Liver (tissue), 9 donors: ENCODE results near the gene GNAO1. TPM values are rescaled to one million over a fixed set of nuclear protein-coding genes. Genes with fewer than 3 reads are reported as not detected.

Experiments
- DNase-seq: peaks from one replicate; pipeline ENCODE4 v3.0.0-alpha.2; 2017; ENCODE audit warnings: low spot score
- H3K27ac ChIP-seq, 2 donors: one replicate each; pipeline ENCODE4 v1.7.0; 2013; ENCODE audit warnings: inconsistent platforms in 2 of 2, low read length in 2 of 2, control low read depth in 1 of 2, low read depth in 1 of 2, mild to moderate bottlenecking in 1 of 2
- H3K27me3 ChIP-seq, 4 donors: one replicate each; pipeline versions ENCODE4 v1.6.1 to v1.7.0; 2013; ENCODE audit warnings: low read length in 3 of 4, inconsistent platforms in 1 of 4, mild to moderate bottlenecking in 1 of 4, moderate library complexity in 1 of 4; ENCODE audit not compliant: control insufficient read depth in 4 of 4, insufficient read depth in 4 of 4
- H3K36me3 ChIP-seq, 4 donors: one replicate each; pipeline versions ENCODE4 v1.6.1 to v1.7.0; 2013; ENCODE audit warnings: low read length in 3 of 4, mild to moderate bottlenecking in 3 of 4, low read depth in 1 of 4, moderate library complexity in 1 of 4; ENCODE audit not compliant: control insufficient read depth in 4 of 4, insufficient read depth in 3 of 4
- H3K4me1 ChIP-seq, 4 donors: one replicate each; pipeline versions ENCODE4 v1.6.1 to v1.7.0; 2013; ENCODE audit warnings: low read length in 3 of 4, mild to moderate bottlenecking in 3 of 4, moderate library complexity in 1 of 4; ENCODE audit not compliant: control insufficient read depth in 4 of 4, insufficient read depth in 4 of 4
- H3K4me3 ChIP-seq, 3 donors: one replicate each; pipeline versions ENCODE4 v1.6.1 to v1.7.0; 2013; ENCODE audit warnings: low read length in 3 of 3, control low read depth in 1 of 3, low read depth in 1 of 3, mild to moderate bottlenecking in 1 of 3
- H3K9ac ChIP-seq, 2 donors: one replicate each; pipeline ENCODE4 v1.7.0; 2013; ENCODE audit warnings: low read length in 2 of 2, mild to moderate bottlenecking in 2 of 2, moderate library complexity in 2 of 2, control low read depth in 1 of 2, low read depth in 1 of 2
- H3K9me3 ChIP-seq, 4 donors: one replicate each; pipeline versions ENCODE4 v1.6.1 to v1.7.0; 2013; ENCODE audit warnings: low read length in 3 of 4; ENCODE audit not compliant: control insufficient read depth in 4 of 4
- EGR1 ChIP-seq, 2 donors: IDR thresholded peaks; 2 replicates each; pipeline ENCODE4 v1.6.1; 2016 to 2018; ENCODE audit warnings: antibody characterized with exemption in 2 of 2, low read depth in 2 of 2
- FOXA1 ChIP-seq: IDR thresholded peaks from 2 replicates; pipeline ENCODE4 v1.6.1; 2016; ENCODE audit warnings: antibody characterized with exemption
- FOXA2 ChIP-seq: IDR thresholded peaks from 2 replicates; pipeline ENCODE4 v1.6.1; 2016; ENCODE audit warnings: antibody characterized with exemption
- GABPA ChIP-seq, 2 donors: IDR thresholded peaks in 1 of 2; conservative IDR thresholded peaks in 1 of 2; 2 replicates each; pipeline ENCODE4 v1.6.1; 2016; ENCODE audit warnings: antibody characterized with exemption in 2 of 2, mild to moderate bottlenecking in 1 of 2, moderate library complexity in 1 of 2
- HNF4A ChIP-seq, 2 donors: conservative IDR thresholded peaks; 2 replicates each; pipeline ENCODE4 v1.6.1; 2016; ENCODE audit warnings: antibody characterized with exemption in 2 of 2, mild to moderate bottlenecking in 2 of 2
- HNF4G ChIP-seq: IDR thresholded peaks from 2 replicates; pipeline ENCODE4 v1.6.1; 2016; ENCODE audit warnings: antibody characterized with exemption
- JUND ChIP-seq, 2 donors: IDR thresholded peaks; 2 replicates each; pipeline ENCODE4 v1.6.1; 2016; ENCODE audit warnings: antibody characterized with exemption in 2 of 2
- NR2F2 ChIP-seq: IDR thresholded peaks from 2 replicates; pipeline ENCODE4 v1.6.1; 2016; ENCODE audit warnings: antibody characterized with exemption
- RAD21 ChIP-seq, 2 donors: IDR thresholded peaks; 2 replicates each; pipeline ENCODE4 v1.6.1; 2016; ENCODE audit warnings: antibody characterized with exemption in 2 of 2, mild to moderate bottlenecking in 2 of 2
- RXRA ChIP-seq, 2 donors: IDR thresholded peaks; 2 replicates each; pipeline ENCODE4 v1.6.1; 2017 to 2018; ENCODE audit warnings: antibody characterized with exemption in 2 of 2, mild to moderate bottlenecking in 1 of 2
- SP1 ChIP-seq: IDR thresholded peaks from 2 replicates; pipeline ENCODE4 v1.6.1; 2018; ENCODE audit warnings: antibody characterized with exemption, mild to moderate bottlenecking
- TAF1 ChIP-seq: conservative IDR thresholded peaks from 2 replicates; pipeline ENCODE4 v1.6.1; 2016; ENCODE audit warnings: antibody characterized with exemption, mild to moderate bottlenecking
- YY1 ChIP-seq: IDR thresholded peaks from 2 replicates; pipeline ENCODE4 v1.6.1; 2016; ENCODE audit warnings: antibody characterized with exemption, mild to moderate bottlenecking
- ZBTB33 ChIP-seq: IDR thresholded peaks from 2 replicates; pipeline ENCODE4 v1.6.1; 2016; ENCODE audit warnings: antibody characterized with exemption
- WGBS: extraction: QIAGEN DNeasy Blood & Tissue Kit; methylation state at CpG from one replicate; pipeline ENCODE4 v1.1.7; 2013; 5-methylcytosine and 5-hydroxymethylcytosine counted together
- polyA plus RNA-seq, 2 donors: library from polyadenylated mRNA; stranded (reverse) in 1 of 2; unstranded in 1 of 2; fragments of 200-250 nt in 1 of 2; fragments of >200 nt in 1 of 2; fragmentation: Nextera tagmentation in 1 of 2; extraction: Ambion mirVana in 1 of 2; gene quantifications; one replicate each; pipeline versions ENCODE4 v1.2.1 to v1.2.3, GENCODE V29; 2013 to 2015
- total RNA-seq, 2 donors: library from RNA; depleted of rRNA; stranded (reverse); fragments of >200 nt; gene quantifications; one replicate each; pipeline ENCODE4 v1.2.3, GENCODE V29; 2014
- TF ChIP-seq, protein P1 (sequence below): IDR thresholded peaks from 2 replicates; pipeline ENCODE4 v1.6.1; 2016; ENCODE audit warnings: antibody characterized with exemption
- TF ChIP-seq, protein P2 (sequence below): fragments of 150-350 bp; IDR thresholded peaks from 2 replicates; pipeline ENCODE4 v1.5.1; 2017; ENCODE audit warnings: improper control_type of control experiment, low read depth, low read length; ENCODE audit not compliant: missing input control
- TF ChIP-seq, protein P3 (sequence below): IDR thresholded peaks from 2 replicates; pipeline ENCODE4 v1.6.1; 2016; ENCODE audit warnings: antibody characterized with exemption, mild to moderate bottlenecking
- TF ChIP-seq, protein P4 (sequence below): IDR thresholded peaks from 2 replicates; pipeline ENCODE4 v1.6.1; 2016; ENCODE audit warnings: antibody characterized with exemption
- donor health status: healthy.
- donor health status: healthy.
- donor health status: healthy.
- donor health status: healthy.
- donor health status: healthy.

The GNAO1 gene
- total and polyA plus RNA-seq, 4 donors: 0.61 to 15.1 (median 7.0) TPM

GRCh38 chr16:56237451-56237930 lies 46.2 kb downstream of the GNAO1 start (continued):
- no peak for TF ChIP-seq GABPA (IDR thresholded peaks at IDR 0.05 in 1 of 2, conservative IDR thresholded peaks at IDR 0.05 in 1 of 2)
- TF ChIP-seq HNF4G: no peak
- no peak for TF ChIP-seq FOXA2

DNA sequence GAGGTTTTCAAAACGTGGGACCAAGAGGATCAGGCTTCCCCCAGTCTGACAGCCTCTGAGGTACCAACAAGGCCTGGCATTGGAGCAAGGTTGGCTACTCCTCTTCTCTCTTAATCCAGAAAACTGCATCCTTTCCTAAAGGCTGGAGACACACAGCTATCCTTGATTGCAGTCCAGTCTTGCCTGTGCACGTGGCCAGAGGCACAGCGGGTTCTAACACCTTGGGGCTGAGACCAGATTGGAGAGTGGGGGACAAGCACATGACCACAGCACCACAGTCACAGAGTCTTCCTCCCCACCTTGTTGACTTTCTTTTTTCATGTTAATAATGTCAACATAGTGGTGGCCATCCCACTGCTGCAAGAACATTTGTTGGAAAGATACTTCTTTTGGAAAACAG lies 46.9 kb downstream of the GNAO1 start:
- Histone ChIP-seq H3K27me3 (no peaks in the 10 kb centered on the region), H3K9ac (no peak overlapping the region), H3K27ac (no peak overlapping the region), H3K4me3 (no peak overlapping the region), H3K36me3 (peaks cover 0 to 3% (median 0%) of the 10 kb centered on the region in 4 donors), H3K9me3 (no peaks in the 10 kb centered on the region), H3K4me1 (peaks cover 5 to 57% (median 45%) of the 10 kb centered on the region in 4 donors)
- TF ChIP-seq SP1 (no peak), TAF1 (no peak), JUND (IDR thresholded peaks at IDR 0.05) (no peak), NR2F2 (no peak), HNF4G (no peak), FOXA1 (no peak), HNF4A (conservative IDR thresholded peaks at IDR 0.05) (no peak), YY1 (no peak), RAD21 (IDR thresholded peaks at IDR 0.05) (no peak), ZBTB33 (no peak), FOXA2 (no peak), RXRA (IDR thresholded peaks at IDR 0.05) (no peak), GABPA (IDR thresholded peaks at IDR 0.05 in 1 of 2, conservative IDR thresholded peaks at IDR 0.05 in 1 of 2) (no peak), EGR1 (IDR thresholded peaks at IDR 0.05; ENCODE audit: low read depth in 2 of 2) (no peak)
- TF ChIP-seq, protein P1, sequence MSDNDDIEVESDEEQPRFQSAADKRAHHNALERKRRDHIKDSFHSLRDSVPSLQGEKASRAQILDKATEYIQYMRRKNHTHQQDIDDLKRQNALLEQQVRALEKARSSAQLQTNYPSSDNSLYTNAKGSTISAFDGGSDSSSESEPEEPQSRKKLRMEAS: no peak
- TF ChIP-seq, protein P2, sequence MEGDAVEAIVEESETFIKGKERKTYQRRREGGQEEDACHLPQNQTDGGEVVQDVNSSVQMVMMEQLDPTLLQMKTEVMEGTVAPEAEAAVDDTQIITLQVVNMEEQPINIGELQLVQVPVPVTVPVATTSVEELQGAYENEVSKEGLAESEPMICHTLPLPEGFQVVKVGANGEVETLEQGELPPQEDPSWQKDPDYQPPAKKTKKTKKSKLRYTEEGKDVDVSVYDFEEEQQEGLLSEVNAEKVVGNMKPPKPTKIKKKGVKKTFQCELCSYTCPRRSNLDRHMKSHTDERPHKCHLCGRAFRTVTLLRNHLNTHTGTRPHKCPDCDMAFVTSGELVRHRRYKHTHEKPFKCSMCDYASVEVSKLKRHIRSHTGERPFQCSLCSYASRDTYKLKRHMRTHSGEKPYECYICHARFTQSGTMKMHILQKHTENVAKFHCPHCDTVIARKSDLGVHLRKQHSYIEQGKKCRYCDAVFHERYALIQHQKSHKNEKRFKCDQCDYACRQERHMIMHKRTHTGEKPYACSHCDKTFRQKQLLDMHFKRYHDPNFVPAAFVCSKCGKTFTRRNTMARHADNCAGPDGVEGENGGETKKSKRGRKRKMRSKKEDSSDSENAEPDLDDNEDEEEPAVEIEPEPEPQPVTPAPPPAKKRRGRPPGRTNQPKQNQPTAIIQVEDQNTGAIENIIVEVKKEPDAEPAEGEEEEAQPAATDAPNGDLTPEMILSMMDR: no peak
- TF ChIP-seq, protein P3, sequence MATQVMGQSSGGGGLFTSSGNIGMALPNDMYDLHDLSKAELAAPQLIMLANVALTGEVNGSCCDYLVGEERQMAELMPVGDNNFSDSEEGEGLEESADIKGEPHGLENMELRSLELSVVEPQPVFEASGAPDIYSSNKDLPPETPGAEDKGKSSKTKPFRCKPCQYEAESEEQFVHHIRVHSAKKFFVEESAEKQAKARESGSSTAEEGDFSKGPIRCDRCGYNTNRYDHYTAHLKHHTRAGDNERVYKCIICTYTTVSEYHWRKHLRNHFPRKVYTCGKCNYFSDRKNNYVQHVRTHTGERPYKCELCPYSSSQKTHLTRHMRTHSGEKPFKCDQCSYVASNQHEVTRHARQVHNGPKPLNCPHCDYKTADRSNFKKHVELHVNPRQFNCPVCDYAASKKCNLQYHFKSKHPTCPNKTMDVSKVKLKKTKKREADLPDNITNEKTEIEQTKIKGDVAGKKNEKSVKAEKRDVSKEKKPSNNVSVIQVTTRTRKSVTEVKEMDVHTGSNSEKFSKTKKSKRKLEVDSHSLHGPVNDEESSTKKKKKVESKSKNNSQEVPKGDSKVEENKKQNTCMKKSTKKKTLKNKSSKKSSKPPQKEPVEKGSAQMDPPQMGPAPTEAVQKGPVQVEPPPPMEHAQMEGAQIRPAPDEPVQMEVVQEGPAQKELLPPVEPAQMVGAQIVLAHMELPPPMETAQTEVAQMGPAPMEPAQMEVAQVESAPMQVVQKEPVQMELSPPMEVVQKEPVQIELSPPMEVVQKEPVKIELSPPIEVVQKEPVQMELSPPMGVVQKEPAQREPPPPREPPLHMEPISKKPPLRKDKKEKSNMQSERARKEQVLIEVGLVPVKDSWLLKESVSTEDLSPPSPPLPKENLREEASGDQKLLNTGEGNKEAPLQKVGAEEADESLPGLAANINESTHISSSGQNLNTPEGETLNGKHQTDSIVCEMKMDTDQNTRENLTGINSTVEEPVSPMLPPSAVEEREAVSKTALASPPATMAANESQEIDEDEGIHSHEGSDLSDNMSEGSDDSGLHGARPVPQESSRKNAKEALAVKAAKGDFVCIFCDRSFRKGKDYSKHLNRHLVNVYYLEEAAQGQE: no peak
- TF ChIP-seq, protein P4, sequence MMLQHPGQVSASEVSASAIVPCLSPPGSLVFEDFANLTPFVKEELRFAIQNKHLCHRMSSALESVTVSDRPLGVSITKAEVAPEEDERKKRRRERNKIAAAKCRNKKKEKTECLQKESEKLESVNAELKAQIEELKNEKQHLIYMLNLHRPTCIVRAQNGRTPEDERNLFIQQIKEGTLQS: no peak
- WGBS: 58% methylated on average over 3 of the region's 3 CpGs
- no peak for DNase-seq
